ENCODE results near the gene GRHPR. TPM values are rescaled to one million over a fixed set of nuclear protein-coding genes. Genes with fewer than 3 reads are reported as not detected.

GRHPR gene
- polyA plus RNA-seq, 2 of the 4 experiments (the other 2 are of a cell fraction): 111 to 146 TPM

- TF ChIP-seq HOXB13 (CRISPR knock-in tag; IDR thresholded peaks at IDR 0.05; ENCODE audit: low read depth) (no peak), KDM5A (IDR thresholded peaks at IDR 0.05) (no peak), RARB (CRISPR knock-in tag; IDR thresholded peaks at IDR 0.05) (no peak)
Measured at GRCh38 chr9:37383393-37383792, 39.1 kb upstream of the GRHPR start (continued).

- ChIA-PET CTCF (interaction anchor here (0.6 to 1.6 kb wide), 4 partner anchors 14 to 122 kb away, joined by 3 to 5 read pairs (median 4); no protein-coding TSS in a partner anchor), POLR2A (no interaction called here)
- no peak for ATAC-seq
- TF ChIP-seq MAZ (IDR thresholded peaks at IDR 0.05; ENCODE audit: borderline replicate concordance, low read depth, low read length): no peak
- TF ChIP-seq TP53 (CRISPR knock-in tag; IDR thresholded peaks at IDR 0.05): no peak
- TF ChIP-seq EP300 (IDR thresholded peaks at IDR 0.05): no peak
- TF ChIP-seq KDM1A (IDR thresholded peaks at IDR 0.05; ENCODE audit: low read depth): no peak
- no peak for TF ChIP-seq USF2 (IDR thresholded peaks at IDR 0.05)
- no peak for TF ChIP-seq CTCF (IDR thresholded peaks at IDR 0.05)
- no peak for TF ChIP-seq CHD2 (IDR thresholded peaks at IDR 0.05; ENCODE audit: low read length, partially characterized antibody)
- TF ChIP-seq POLR2A (IDR thresholded peaks at IDR 0.05; ENCODE audit: low read length): no peak
- no peak for TF ChIP-seq HOXB5 (CRISPR knock-in tag; IDR thresholded peaks at IDR 0.05)
- TF ChIP-seq RARB (CRISPR knock-in tag; IDR thresholded peaks at IDR 0.05): no peak
- no peak for TF ChIP-seq RCOR1 (IDR thresholded peaks at IDR 0.05; ENCODE audit: low read depth, low read length)
- no peak for TF ChIP-seq SREBF2 (IDR thresholded peaks at IDR 0.05)
- no peak for TF ChIP-seq HOXA7 (CRISPR knock-in tag; IDR thresholded peaks at IDR 0.05)
- TF ChIP-seq TFCP2L1 (CRISPR knock-in tag; IDR thresholded peaks at IDR 0.05): no peak
- TF ChIP-seq E2F6 (IDR thresholded peaks at IDR 0.05; ENCODE audit: borderline replicate concordance, low read depth): no peak
- no peak for TF ChIP-seq CEBPB (IDR thresholded peaks at IDR 0.05)
- no peak for TF ChIP-seq HES2 (IDR thresholded peaks at IDR 0.05)
- no peak for TF ChIP-seq ZFP36 (IDR thresholded peaks at IDR 0.05; ENCODE audit: borderline replicate concordance, partially characterized antibody)
- DNase-seq (ENCODE audit: low read depth in 1 of 2, low spot score in 1 of 2): no peak
- Histone ChIP-seq H3K4me3 (no peak overlapping the region), H3K9me3 (no peaks in the 10 kb centered on the region), H3K27ac (no peak overlapping the region), H3K4me1 (no peaks in the 10 kb centered on the region), H3K4me2 (no peak overlapping the region)
- 63% methylated on average over 12 of the region's 12 CpGs for WGBS (ENCODE audit: missing lambda C conversion rate)
- FAIRE-seq: no peak
Measured at GRCh38 chr9:37383876-37384746, 38.4 kb upstream of the GRHPR start.

- no peak for TF ChIP-seq ESRRA (IDR thresholded peaks at IDR 0.05; ENCODE audit: borderline replicate concordance, low read length)
- no peak for TF ChIP-seq TFCP2L1 (CRISPR knock-in tag; IDR thresholded peaks at IDR 0.05)
- no peak for TF ChIP-seq EHMT2 (IDR thresholded peaks at IDR 0.05; ENCODE audit: low read depth)
- TF ChIP-seq E2F6 (IDR thresholded peaks at IDR 0.05; ENCODE audit: borderline replicate concordance, low read depth): no peak
- TF ChIP-seq TP53 (CRISPR knock-in tag; IDR thresholded peaks at IDR 0.05): no peak
- no peak for TF ChIP-seq POLR2A (IDR thresholded peaks at IDR 0.05; ENCODE audit: low read length)
- no peak for TF ChIP-seq MYC (IDR thresholded peaks at IDR 0.05; ENCODE audit: borderline replicate concordance, low read length)
- TF ChIP-seq HOXB13 (CRISPR knock-in tag; IDR thresholded peaks at IDR 0.05; ENCODE audit: low read depth): no peak
- TF ChIP-seq HMGXB4 (CRISPR knock-in tag; IDR thresholded peaks at IDR 0.05; ENCODE audit: borderline replicate concordance): no peak
- TF ChIP-seq HOXA7 (CRISPR knock-in tag; IDR thresholded peaks at IDR 0.05): no peak
- no peak for TF ChIP-seq CHD4 (IDR thresholded peaks at IDR 0.05; ENCODE audit: borderline replicate concordance)
- no peak for TF ChIP-seq KDM5A (IDR thresholded peaks at IDR 0.05)
- no peak for TF ChIP-seq RARB (CRISPR knock-in tag; IDR thresholded peaks at IDR 0.05)
- no peak for TF ChIP-seq ZNF302 (CRISPR knock-in tag; IDR thresholded peaks at IDR 0.05)
- no peak for TF ChIP-seq RAD21 (conservative IDR thresholded peaks at IDR 0.05 in 1 of 2, IDR thresholded peaks at IDR 0.05 in 1 of 2)
- no peak for TF ChIP-seq HDAC2 (IDR thresholded peaks at IDR 0.05)
- CTCF ChIA-PET: interaction anchor here (0.6 to 1.6 kb wide), 5 partner anchors 13 to 511 kb away, joined by 3 to 5 read pairs (median 4); no protein-coding TSS in a partner anchor
- no peak for FAIRE-seq
- POLR2A ChIA-PET: no interaction called here
- no peak overlapping the region for H3K4me2 ChIP-seq
- no peaks in the 10 kb centered on the region for H3K4me1 ChIP-seq
- no peaks in the 10 kb centered on the region for H3K9me3 ChIP-seq
- 91% methylated on average over 6 of the region's 6 CpGs for WGBS (ENCODE audit: missing lambda C conversion rate)
- ATAC-seq: no peak
- no peak for DNase-seq (ENCODE audit: low read depth in 1 of 2, low spot score in 1 of 2)
- no peak overlapping the region for H3K4me3 ChIP-seq
- H3K27ac ChIP-seq: no peak overlapping the region
Measured at GRCh38 chr9:37385286-37385685, 37.2 kb upstream of the GRHPR start.

Data from A549 (cell line).